ENCODE results near the gene GGT6. TPM values are rescaled to one million over a fixed set of nuclear protein-coding genes. Genes with fewer than 3 reads are reported as not detected.

Gene GGT6
- polyA plus RNA-seq, 3 donors: not detected

DNA sequence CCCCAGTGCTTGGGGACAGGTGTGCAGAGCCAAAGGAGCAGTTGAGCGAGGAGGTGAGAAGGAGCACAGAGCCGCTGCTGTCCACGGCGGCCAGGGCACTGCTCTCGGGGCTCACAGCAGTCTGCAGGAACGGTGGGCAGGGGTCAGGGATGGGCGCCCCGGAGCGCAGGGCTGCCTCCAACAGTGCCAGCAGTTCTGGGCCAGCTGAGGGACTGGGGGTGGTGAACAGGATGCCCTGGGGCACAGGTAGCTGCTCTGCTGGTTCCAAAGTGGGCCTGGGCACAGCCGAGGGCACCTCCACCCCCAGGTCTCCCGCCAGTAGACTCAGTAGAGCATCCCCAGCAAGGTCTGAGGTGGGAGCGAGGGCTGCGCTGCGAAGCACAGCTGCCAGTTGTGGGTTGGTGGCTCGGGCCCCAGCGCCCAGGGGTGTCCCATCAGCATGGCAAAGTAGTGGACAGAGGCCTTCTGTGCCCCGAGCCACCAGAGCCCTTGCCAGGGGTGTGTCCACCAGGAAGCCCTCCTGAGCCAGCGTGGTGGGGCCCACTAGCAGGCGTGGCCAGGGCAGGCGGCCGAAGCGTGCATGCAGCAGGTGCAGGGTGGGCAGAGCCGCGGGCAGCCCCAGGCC lies 1.9 kb downstream of the GGT6 start:
- DNase-seq: no peak
- no peak overlapping the region for H3K27ac ChIP-seq (ENCODE audit: low read depth in 1 of 2, low read length in 2 of 2)
- no peak overlapping the region for H3K4me3 Mint-ChIP-seq
- H3K9me3 ChIP-seq (replicated peaks in 1 of 2; ENCODE audit: control insufficient read depth in 1 of 2, insufficient read depth in 1 of 2, low read length in 2 of 2): no peaks in the 10 kb centered on the region
- no peaks in the 10 kb centered on the region for H4K20me1 ChIP-seq (ENCODE audit: insufficient read depth, low read length)
- no peak overlapping the region for H3K9ac ChIP-seq (ENCODE audit: insufficient read depth, low read length, poor library complexity, severe bottlenecking)
- no peaks in the 10 kb centered on the region for H3K27me3 ChIP-seq (ENCODE audit: control insufficient read depth in 2 of 2, insufficient read depth in 2 of 2, low read length in 2 of 2)
- H3K27me3 Mint-ChIP-seq (ENCODE audit: low read depth in 3 of 3): peaks cover 0 to 3% (median 2%) of the 10 kb centered on the region in 3 donors
- peaks cover 19 to 26% of the 10 kb centered on the region in 2 donors for H3K4me1 ChIP-seq (ENCODE audit: control insufficient read depth in 1 of 2, insufficient read depth in 2 of 2, low read length in 2 of 2)
- intact Hi-C loops (cut with micrococcal nuclease): no loop called here
- H3K79me2 ChIP-seq (ENCODE audit: insufficient read depth, low read length): peaks cover 16% of the 10 kb centered on the region
- H3K9me3 Mint-ChIP-seq: no peaks in the 10 kb centered on the region
- no peak overlapping the region for H3K4me2 ChIP-seq (replicated peaks; ENCODE audit: extremely low read depth, low read length, poor library complexity, severe bottlenecking)
- peaks cover 2% of the 10 kb centered on the region in 2 donors for H3K36me3 ChIP-seq (replicated peaks in 1 of 2; ENCODE audit: control insufficient read depth in 1 of 2, insufficient read depth in 2 of 2, low read length in 2 of 2)
- peaks cover 31% of the 10 kb centered on the region for H3K4me1 Mint-ChIP-seq
- no peak overlapping the region for H2AFZ ChIP-seq (ENCODE audit: insufficient read depth, low read depth, low read length, poor library complexity, severe bottlenecking)
- TF ChIP-seq CTCF (IDR thresholded peaks at IDR 0.05): no peak
- WGBS (ENCODE audit: insufficient coverage): 96% methylated on average over 21 of the region's 24 CpGs
- no peak overlapping the region for H3K4me3 ChIP-seq (replicated peaks in 1 of 3; ENCODE audit: low read depth in 2 of 3, low read length in 3 of 3)
- H3K36me3 Mint-ChIP-seq: peaks cover 2 to 4% of the 10 kb centered on the region in 2 donors
- peak overlapping the region in 1 of 7 donors; percentile 46 for H3K27ac Mint-ChIP-seq

DNA sequence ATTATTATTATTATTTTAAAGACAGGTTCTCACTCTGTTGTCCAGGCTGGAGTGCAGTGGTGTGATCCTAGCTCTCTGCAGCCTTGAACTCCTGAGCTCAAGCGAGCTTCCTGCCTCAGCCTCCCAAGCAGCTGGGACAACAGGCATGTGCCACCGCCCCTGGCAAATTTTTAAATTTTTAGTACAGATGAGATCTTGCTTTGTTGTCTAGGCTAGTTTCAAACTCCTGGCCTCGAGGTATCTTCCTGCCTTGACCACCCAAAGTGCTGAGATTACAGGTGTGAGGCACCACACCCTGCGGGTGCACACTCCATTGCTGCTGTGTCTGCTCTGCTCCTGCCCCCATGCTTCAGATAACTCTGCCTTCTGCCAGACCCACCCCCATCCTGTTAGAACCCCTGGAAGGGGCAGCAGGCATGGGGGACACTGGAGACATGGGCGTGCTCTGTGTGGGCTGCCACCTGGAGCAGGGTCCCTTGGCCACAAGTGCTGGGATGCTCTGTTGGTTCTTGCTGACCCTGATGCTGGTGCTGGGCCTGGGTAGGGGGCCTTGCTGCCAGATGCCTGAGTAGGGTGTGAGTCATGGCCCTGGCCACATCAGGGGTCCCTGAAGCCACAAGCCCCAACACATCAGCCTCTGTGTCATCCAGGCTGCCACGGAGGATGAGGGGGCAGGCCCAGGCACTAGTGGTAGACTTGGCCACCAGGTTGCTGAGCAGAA lies 2.6 kb downstream of the GGT6 start:
- no peak for DNase-seq

More for the DNA sequence above, 2.6 kb downstream of the GGT6 start:
- Histone ChIP-seq H3K9me3 (replicated peaks in 1 of 2; ENCODE audit: control insufficient read depth in 1 of 2, insufficient read depth in 1 of 2, low read length in 2 of 2) (no peaks in the 10 kb centered on the region), H2AFZ (ENCODE audit: insufficient read depth, low read depth, low read length, poor library complexity, severe bottlenecking) (no peak overlapping the region), H3K9ac (ENCODE audit: insufficient read depth, low read length, poor library complexity, severe bottlenecking) (no peak overlapping the region), H3K27ac (ENCODE audit: low read depth in 1 of 2, low read length in 2 of 2) (no peak overlapping the region), H3K36me3 (replicated peaks in 1 of 2; ENCODE audit: control insufficient read depth in 1 of 2, insufficient read depth in 2 of 2, low read length in 2 of 2) (peaks cover 6 to 9% of the 10 kb centered on the region in 2 donors), H3K27me3 (ENCODE audit: control insufficient read depth in 2 of 2, insufficient read depth in 2 of 2, low read length in 2 of 2) (no peaks in the 10 kb centered on the region), H3K4me3 (replicated peaks in 1 of 3; ENCODE audit: low read depth in 2 of 3, low read length in 3 of 3) (no peak overlapping the region), H3K79me2 (ENCODE audit: insufficient read depth, low read length) (peaks cover 17% of the 10 kb centered on the region), H3K4me2 (replicated peaks; ENCODE audit: extremely low read depth, low read length, poor library complexity, severe bottlenecking) (no peak overlapping the region), H3K4me1 (ENCODE audit: control insufficient read depth in 1 of 2, insufficient read depth in 2 of 2, low read length in 2 of 2) (peaks cover 19 to 26% of the 10 kb centered on the region in 2 donors), H4K20me1 (ENCODE audit: insufficient read depth, low read length) (no peaks in the 10 kb centered on the region)
- TF ChIP-seq CTCF (IDR thresholded peaks at IDR 0.05): no peak
- 83% methylated on average over 4 of the region's 6 CpGs for WGBS (ENCODE audit: insufficient coverage)
- Mint-ChIP-seq H3K27ac (peak overlapping the region in 1 of 7 donors; percentile 46), H3K36me3 (peaks cover 2 to 8% of the 10 kb centered on the region in 2 donors), H3K4me3 (no peak overlapping the region), H3K9me3 (no peaks in the 10 kb centered on the region), H3K27me3 (ENCODE audit: low read depth in 3 of 3) (peaks cover 0 to 3% (median 2%) of the 10 kb centered on the region in 3 donors), H3K4me1 (peaks cover 31% of the 10 kb centered on the region)
- intact Hi-C loops (cut with micrococcal nuclease): no loop called here

All from CD14-positive monocyte (primary cell).